Panc1 (cell line): ENCODE data around the gene MZT2B. TPM values are rescaled to one million over a fixed set of nuclear protein-coding genes. Genes with fewer than 3 reads are reported as not detected.
"Not testable (repeated sequence)": the region's sequence is repeated elsewhere in the genome, so short reads cannot be mapped to it uniquely, and the experiment has no call there.

Source experiments
- ATAC-seq: fragments of 200-7000 bp; cut with Tn5 transposase; 2 replicates; pipeline ENCODE4 v1.9.1; 2020; ENCODE audit warnings: mild to moderate bottlenecking, moderate library complexity
- BruUV-seq: library from RNA; stranded (reverse); fragments of 400-500 nt; replicated peaks from 2 replicates; lab custom pipeline; 2021; lab: Mats Ljungman, UMichigan
- CTCF ChIA-PET: fragments of 300-600 bp; sonication (Branson Sonifier 250); formaldehyde crosslinking; loops from one replicate; lab custom pipeline; 2022; ENCODE audit warnings: antibody characterized with exemption; lab: Charles Lee
- POLR2A ChIA-PET: fragments of 300-600 bp; sonication (Branson Sonifier 250); formaldehyde crosslinking; loops from one replicate; lab custom pipeline; 2022; ENCODE audit warnings: antibody characterized with exemption; lab: Charles Lee
- DNase-seq: peaks from one replicate; pipeline ENCODE4 v3.0.0-alpha.2; 2010; ENCODE audit warnings: low read depth, low spot score
- H3K27ac ChIP-seq: 2 replicates; pipeline ENCODE4 v1.5.1; 2011; ENCODE audit warnings: mild to moderate bottlenecking, low read length, inconsistent platforms
- H3K27me3 ChIP-seq: fragments of 200-500 bp; sonication (Bioruptor generic); 2 replicates; pipeline ENCODE4 v1.6.0; 2014; ENCODE audit warnings: low read length, inconsistent platforms; ENCODE audit not compliant: control insufficient read depth, insufficient read depth
- H3K36me3 ChIP-seq: fragments of 200-500 bp; sonication (Bioruptor generic); 2 replicates; pipeline ENCODE4 v1.5.1; 2014; ENCODE audit warnings: inconsistent platforms, mild to moderate bottlenecking, low read length, moderate library complexity; ENCODE audit not compliant: control insufficient read depth, insufficient read depth
- H3K4me1 ChIP-seq: 2 replicates; pipeline ENCODE4 v1.5.1; 2011; ENCODE audit warnings: inconsistent platforms, mild to moderate bottlenecking, low read length, moderate library complexity; ENCODE audit not compliant: control insufficient read depth, insufficient read depth
- H3K4me3 ChIP-seq, 2 experiments: 2 replicates each; pipeline ENCODE4 v1.5.1; 2011 to 2012; ENCODE audit warnings: low read depth in 2 of 2, low read length in 2 of 2, mild to moderate bottlenecking in 2 of 2, inconsistent platforms in 1 of 2, moderate library complexity in 1 of 2
- H3K9me3 ChIP-seq: fragments of 200-500 bp; sonication (Bioruptor generic); 2 replicates; pipeline ENCODE4 v1.5.1; 2014; ENCODE audit warnings: low read depth, mild to moderate bottlenecking, inconsistent platforms, low read length, moderate library complexity; ENCODE audit not compliant: control insufficient read depth, insufficient read depth
- CTCF ChIP-seq: fragments of 450-650 bp; IDR thresholded peaks from 2 replicates; pipeline ENCODE4 v1.5.1; 2017; ENCODE audit warnings: mild to moderate bottlenecking
- POLR2AphosphoS5 ChIP-seq: IDR thresholded peaks from 2 replicates; pipeline ENCODE4 v1.6.1; 2012; ENCODE audit warnings: mild to moderate bottlenecking, low read depth, low read length, moderate library complexity
- REST ChIP-seq, 2 experiments: IDR thresholded peaks; 2 replicates each; pipeline ENCODE4 v1.6.1; 2011 to 2012; ENCODE audit warnings: low read depth in 2 of 2, control low read depth in 1 of 2, low read length in 1 of 2, mild to moderate bottlenecking in 1 of 2, moderate library complexity in 1 of 2; ENCODE audit not compliant: insufficient read depth in 1 of 2
- SIN3A ChIP-seq: IDR thresholded peaks from 2 replicates; pipeline ENCODE4 v1.6.1; 2012; ENCODE audit warnings: low read depth, mild to moderate bottlenecking, low read length, moderate library complexity, borderline replicate concordance; ENCODE audit not compliant: insufficient read depth
- TCF7L2 ChIP-seq: IDR thresholded peaks from 2 replicates; pipeline ENCODE4 v1.6.1; 2011; ENCODE audit warnings: mild to moderate bottlenecking, low read depth, low read length, inconsistent platforms
- in situ Hi-C: cut with HindIII; loops from 2 replicates; pipeline ENCODE4 v1.10.0; 2016; ENCODE audit warnings: low sequenced_read_pairs, low pct_unique_long_range_greater_than_20kb
- intact Hi-C: fragments of 100-400 bp; cut with micrococcal nuclease; formaldehyde crosslinking; loops from one replicate; pipeline ENCODE4 v1.10.0; 2022; ENCODE audit not compliant: unreplicated experiment
- total RNA-seq: library from RNA; stranded (reverse); gene quantifications from one replicate; pipeline ENCODE4 v1.2.1, GENCODE V29; 2021; ENCODE audit not compliant: unreplicated experiment

The MZT2B gene
- total RNA-seq, 1 experiment from 2014 or later: 305 TPM

GRCh38 chr2:130162968-130163367, 19.1 kb upstream of the MZT2B start:
- TF ChIP-seq TCF7L2 (no peak), CTCF (no peak), REST (IDR thresholded peaks at IDR 0.05; ENCODE audit: insufficient read depth in 1 of 2, low read depth in 2 of 2, low read length in 1 of 2) (no peak), SIN3A (no peak), POLR2AphosphoS5 (no peak)
- H3K4me1 ChIP-seq: no peaks in the 10 kb centered on the region
- no peaks in the 10 kb centered on the region for H3K27me3 ChIP-seq
- H3K36me3 ChIP-seq: no peaks in the 10 kb centered on the region
- ATAC-seq (no peak), DNase-seq (no peak)
- in situ Hi-C loops: no loop called here
- no peak overlapping the region for H3K27ac ChIP-seq
- POLR2A ChIA-PET: no interaction called here
- BruUV-seq: no TSS peak
- H3K9me3 ChIP-seq: no peaks in the 10 kb centered on the region
- no peak overlapping the region for H3K4me3 ChIP-seq
- CTCF ChIA-PET: no interaction called here
- intact Hi-C loops: no loop called here

GRCh38 chr2:130165293-130166016, 16.6 kb upstream of the MZT2B start:
- TF ChIP-seq CTCF (no peak), TCF7L2 (no peak)
- H3K4me3 ChIP-seq: no peak overlapping the region
- H3K27ac ChIP-seq: no peak overlapping the region
- in situ Hi-C loops (no loop called here), intact Hi-C loops (no loop called here)
- ChIA-PET POLR2A (no interaction called here), CTCF (no interaction called here)
- no peaks in the 10 kb centered on the region for H3K36me3 ChIP-seq
- H3K9me3 ChIP-seq: no peaks in the 10 kb centered on the region
- no TSS peak for BruUV-seq
- no peaks in the 10 kb centered on the region for H3K27me3 ChIP-seq
- DNase-seq (no peak), ATAC-seq (no peak)
- no peaks in the 10 kb centered on the region for H3K4me1 ChIP-seq

GRCh38 chr2:130166611-130167010, 15.5 kb upstream of the MZT2B start:
- DNase-seq, H3K9me3 ChIP-seq, CTCF ChIA-PET, H3K4me1 ChIP-seq, intact Hi-C loops, POLR2A ChIA-PET, H3K27me3 ChIP-seq, H3K4me3 ChIP-seq, H3K36me3 ChIP-seq, BruUV-seq, H3K27ac ChIP-seq, in situ Hi-C loops, ATAC-seq: not testable (repeated sequence)

GRCh38 chr2:130169163-130169562, 12.9 kb upstream of the MZT2B start:
- DNase-seq, POLR2A ChIA-PET, ATAC-seq, H3K4me1 ChIP-seq, H3K4me3 ChIP-seq, CTCF ChIA-PET, H3K36me3 ChIP-seq, H3K9me3 ChIP-seq, intact Hi-C loops, H3K27me3 ChIP-seq, BruUV-seq, H3K27ac ChIP-seq, in situ Hi-C loops: not testable (repeated sequence)
